Measurements from ENCODE around the gene AGBL4.

GRCh38 chr1:49339043-49339442 is 684.7 kb downstream of the AGBL4 start:
- TF ChIP-seq EZH2 (IDR thresholded peaks at IDR 0.05; ENCODE audit: insufficient read depth, poor library complexity, severe bottlenecking) (no peak), EZH2phosphoT487 (IDR thresholded peaks at IDR 0.05; ENCODE audit: insufficient read depth, low read depth) (no peak)

Measured in GM23248 (cell line).